ENCODE results near the gene MAGIX. TPM values are rescaled to one million over a fixed set of nuclear protein-coding genes. Genes with fewer than 3 reads are reported as not detected.

MAGIX gene
- total RNA-seq, 5 donors from 2014 or later (not counting 1 experiment from before 2014, with no cell fraction given): 0.56 to 1.9 (median 1.6) TPM

GRCh38 chrX:49163555-49164419, 1.2 kb downstream of the MAGIX start:
- peak overlapping the region; percentile 83 for H3K27ac ChIP-seq (ENCODE audit: low read length)
- H3K27me3 Mint-ChIP-seq: no peaks in the 10 kb centered on the region
- H3K4me1 Mint-ChIP-seq: peaks cover 29 to 30% (median 30%) of the 10 kb centered on the region in 3 donors
- H3K9me3 ChIP-seq: no peaks in the 10 kb centered on the region
- no peaks in the 10 kb centered on the region for H3K9me3 Mint-ChIP-seq
- peaks cover 7 to 49% of the 10 kb centered on the region in 2 experiments for H3K4me1 ChIP-seq (ENCODE audit: control insufficient read depth in 1 of 2, extremely low read depth in 1 of 2, insufficient read depth in 2 of 2, low read length in 2 of 2)
- 1% methylated on average over 53 of the region's 69 CpGs for WGBS (ENCODE audit: insufficient coverage)
- peak overlapping the region; percentile 83 to 92 for H3K27ac Mint-ChIP-seq
- no peaks in the 10 kb centered on the region for H3K36me3 ChIP-seq (ENCODE audit: control insufficient read depth in 2 of 2, extremely low read depth in 1 of 2, insufficient read depth in 1 of 2, low read length in 1 of 2)
- no peaks in the 10 kb centered on the region for H3K27me3 ChIP-seq (replicated peaks in 1 of 2; ENCODE audit: control insufficient read depth in 2 of 2, extremely low read depth in 1 of 2, insufficient read depth in 2 of 2, low read length in 1 of 2)
- peak overlapping the region; percentile 71 to 80 (median 72) for H3K4me3 Mint-ChIP-seq
- ChIA-PET POLR2A (no interaction called here), CTCF (interaction anchor here in 1 of 2 donors (0.6 to 1.1 kb wide), 2 partner anchors 26 to 27 kb away, joined by 3 to 5 read pairs; no protein-coding TSS in a partner anchor)
- H3K36me3 Mint-ChIP-seq: no peaks in the 10 kb centered on the region
- ATAC-seq (replicated peaks in 1 of 4) (peak; percentile 66 to 75 (median 68)), DNase-seq (peak; percentile 63 to 91 (median 75))
- peak overlapping the region; percentile 29 to 44 for H3K4me3 ChIP-seq (ENCODE audit: control insufficient read depth in 1 of 2, extremely low read depth in 1 of 2, low read length in 1 of 2)

GRCh38 chrX:49164589-49165360, 2.2 kb downstream of the MAGIX start:
- 96% methylated on average over 15 of the region's 31 CpGs for WGBS (ENCODE audit: insufficient coverage)
- Mint-ChIP-seq H3K9me3 (no peaks in the 10 kb centered on the region), H3K4me1 (peaks cover 29 to 35% (median 34%) of the 10 kb centered on the region in 3 donors), H3K27me3 (no peaks in the 10 kb centered on the region), H3K4me3 (peak overlapping the region; percentile 71 to 80 (median 72)), H3K27ac (peak overlapping the region; percentile 83 to 92), H3K36me3 (no peaks in the 10 kb centered on the region)
- H3K4me1 ChIP-seq (ENCODE audit: control insufficient read depth in 1 of 2, extremely low read depth in 1 of 2, insufficient read depth in 2 of 2, low read length in 2 of 2): peaks cover 7 to 49% of the 10 kb centered on the region in 2 experiments
- no peak overlapping the region for H3K4me3 ChIP-seq (ENCODE audit: control insufficient read depth in 1 of 2, extremely low read depth in 1 of 2, low read length in 1 of 2)
- H3K36me3 ChIP-seq (ENCODE audit: control insufficient read depth in 2 of 2, extremely low read depth in 1 of 2, insufficient read depth in 1 of 2, low read length in 1 of 2): no peaks in the 10 kb centered on the region
- ATAC-seq (replicated peaks in 1 of 4) (no peak), DNase-seq (no peak)
- H3K27me3 ChIP-seq (replicated peaks in 1 of 2; ENCODE audit: control insufficient read depth in 2 of 2, extremely low read depth in 1 of 2, insufficient read depth in 2 of 2, low read length in 1 of 2): no peaks in the 10 kb centered on the region
- H3K27ac ChIP-seq (ENCODE audit: low read length): no peak overlapping the region
- CTCF ChIA-PET: interaction anchor here in 1 of 2 donors (0.6 kb wide), 1 partner anchor 21 kb away, joined by 4 read pairs; the partner anchor contains the start of gene PRICKLE3
- no peaks in the 10 kb centered on the region for H3K9me3 ChIP-seq
- POLR2A ChIA-PET: no interaction called here

GRCh38 chrX:49165901-49166881, 3.6 kb downstream of the MAGIX start:
- H3K9me3 Mint-ChIP-seq: no peaks in the 10 kb centered on the region
- Histone ChIP-seq H3K36me3 (ENCODE audit: control insufficient read depth in 2 of 2, extremely low read depth in 1 of 2, insufficient read depth in 1 of 2, low read length in 1 of 2) (no peaks in the 10 kb centered on the region), H3K4me3 (ENCODE audit: control insufficient read depth in 1 of 2, extremely low read depth in 1 of 2, low read length in 1 of 2) (peak overlapping the region; percentile 42 to 46), H3K9me3 (no peaks in the 10 kb centered on the region), H3K27ac (ENCODE audit: low read length) (peak overlapping the region; percentile 86), H3K4me1 (ENCODE audit: control insufficient read depth in 1 of 2, extremely low read depth in 1 of 2, insufficient read depth in 2 of 2, low read length in 2 of 2) (peaks cover 7 to 49% of the 10 kb centered on the region in 2 experiments), H3K27me3 (replicated peaks in 1 of 2; ENCODE audit: control insufficient read depth in 2 of 2, extremely low read depth in 1 of 2, insufficient read depth in 2 of 2, low read length in 1 of 2) (no peaks in the 10 kb centered on the region)
- no peaks in the 10 kb centered on the region for H3K27me3 Mint-ChIP-seq
- no peaks in the 10 kb centered on the region for H3K36me3 Mint-ChIP-seq
- ChIA-PET CTCF (interaction anchor here in 1 of 2 donors (0.9 to 2.3 kb wide), 3 partner anchors 11 to 27 kb away, joined by 3 to 18 read pairs (median 10); no protein-coding TSS in a partner anchor), POLR2A (interaction anchor here in 1 of 2 donors (0.7 to 1.7 kb wide), 2 partner anchors 25 to 103 kb away, joined by 4 to 6 read pairs; partner anchors contain the start of gene PPP1R3F)
- DNase-seq: peak; percentile 33 to 79 (median 66)
- H3K4me3 Mint-ChIP-seq: peak overlapping the region; percentile 72 to 86 (median 72)
- WGBS (ENCODE audit: insufficient coverage): 6% methylated on average over 25 of the region's 61 CpGs
- peaks cover 29 to 35% (median 34%) of the 10 kb centered on the region in 3 donors for H3K4me1 Mint-ChIP-seq
- peak; percentile 61 to 71 (median 63) for ATAC-seq (replicated peaks in 1 of 4)
- peak overlapping the region; percentile 93 to 97 for H3K27ac Mint-ChIP-seq

- Histone ChIP-seq H3K27ac (ENCODE audit: low read length) (peak overlapping the region; percentile 86), H3K36me3 (ENCODE audit: control insufficient read depth in 2 of 2, extremely low read depth in 1 of 2, insufficient read depth in 1 of 2, low read length in 1 of 2) (no peaks in the 10 kb centered on the region), H3K4me1 (ENCODE audit: control insufficient read depth in 1 of 2, extremely low read depth in 1 of 2, insufficient read depth in 2 of 2, low read length in 2 of 2) (peaks cover 7 to 52% of the 10 kb centered on the region in 2 experiments), H3K4me3 (ENCODE audit: control insufficient read depth in 1 of 2, extremely low read depth in 1 of 2, low read length in 1 of 2) (peak overlapping the region; percentile 42 to 46), H3K9me3 (no peaks in the 10 kb centered on the region), H3K27me3 (replicated peaks in 1 of 2; ENCODE audit: control insufficient read depth in 2 of 2, extremely low read depth in 1 of 2, insufficient read depth in 2 of 2, low read length in 1 of 2) (no peaks in the 10 kb centered on the region)
- POLR2A ChIA-PET: interaction anchor here in 1 of 2 donors (1.7 kb wide), 1 partner anchor 24 kb away, joined by 6 read pairs; no protein-coding TSS in a partner anchor
- no peaks in the 10 kb centered on the region for H3K27me3 Mint-ChIP-seq
- no peaks in the 10 kb centered on the region for H3K36me3 Mint-ChIP-seq
- ATAC-seq (replicated peaks in 1 of 4) (peak; percentile 28 to 42 (median 38)), DNase-seq (peak in 30 of 35 experiments; percentile 17 to 75 (median 47))
- peak overlapping the region; percentile 93 to 97 for H3K27ac Mint-ChIP-seq
- peak overlapping the region; percentile 72 to 86 (median 72) for H3K4me3 Mint-ChIP-seq
- peaks cover 29 to 37% (median 35%) of the 10 kb centered on the region in 3 donors for H3K4me1 Mint-ChIP-seq
- WGBS (ENCODE audit: insufficient coverage): 0% methylated on average over 16 of the region's 35 CpGs
- CTCF ChIA-PET: interaction anchor here in 1 of 2 donors (0.9 to 2.3 kb wide), 3 partner anchors 12 to 26 kb away, joined by 3 to 18 read pairs (median 10); no protein-coding TSS in a partner anchor
- no peaks in the 10 kb centered on the region for H3K9me3 Mint-ChIP-seq
These were observed 4.6 kb downstream of the MAGIX start for GRCh38 chrX:49166914-49167739.

- no peaks in the 10 kb centered on the region for H3K9me3 Mint-ChIP-seq
- WGBS (ENCODE audit: insufficient coverage): no CpG with 5 or more reads among the region's 3 CpGs
- Histone ChIP-seq H3K27ac (ENCODE audit: low read length) (peak overlapping the region; percentile 86), H3K9me3 (no peaks in the 10 kb centered on the region), H3K36me3 (ENCODE audit: control insufficient read depth in 2 of 2, extremely low read depth in 1 of 2, insufficient read depth in 1 of 2, low read length in 1 of 2) (no peaks in the 10 kb centered on the region), H3K4me1 (ENCODE audit: control insufficient read depth in 1 of 2, extremely low read depth in 1 of 2, insufficient read depth in 2 of 2, low read length in 2 of 2) (peaks cover 7 to 55% of the 10 kb centered on the region in 2 experiments), H3K27me3 (replicated peaks in 1 of 2; ENCODE audit: control insufficient read depth in 2 of 2, extremely low read depth in 1 of 2, insufficient read depth in 2 of 2, low read length in 1 of 2) (no peaks in the 10 kb centered on the region), H3K4me3 (ENCODE audit: control insufficient read depth in 1 of 2, extremely low read depth in 1 of 2, low read length in 1 of 2) (peak overlapping the region in 1 of 2 donors; percentile 46)
- H3K36me3 Mint-ChIP-seq: no peaks in the 10 kb centered on the region
- H3K4me1 Mint-ChIP-seq: peaks cover 32 to 39% (median 37%) of the 10 kb centered on the region in 3 donors
- H3K27ac Mint-ChIP-seq: peak overlapping the region; percentile 93 to 97
- ATAC-seq (replicated peaks in 1 of 4): no peak
- peak overlapping the region; percentile 72 to 86 (median 72) for H3K4me3 Mint-ChIP-seq
- ChIA-PET CTCF (interaction anchor here in 1 of 2 donors (2.3 kb wide), 1 partner anchor 12 kb away, joined by 18 read pairs; no protein-coding TSS in a partner anchor), POLR2A (interaction anchor here in 1 of 2 donors (1.7 kb wide), 1 partner anchor 23 kb away, joined by 6 read pairs; no protein-coding TSS in a partner anchor)
- no peaks in the 10 kb centered on the region for H3K27me3 Mint-ChIP-seq
- DNase-seq: no peak
These were observed 5.2 kb downstream of the MAGIX start for GRCh38 chrX:49167740-49168108.

Data from T-cell (primary cell).